Right atrium auricular region (tissue), 2 donors: Measurements from ENCODE around the gene GPHN. TPM values are rescaled to one million over a fixed set of nuclear protein-coding genes. Genes with fewer than 3 reads are reported as not detected.

ENCODE experiments used
- DNase-seq: peaks from one replicate; pipeline ENCODE4 v3.0.0-alpha.2; 2019; ENCODE audit warnings: low spot score
- H3K27ac ChIP-seq, 2 donors: fragments of 200-600 bp; sonication (generic); 1 replicate in 1 of 2; 2 replicates in 1 of 2; pipeline ENCODE4 v1.5.1; 2016 to 2019
- H3K27me3 ChIP-seq, 2 donors: fragments of 200-600 bp; sonication (generic); one replicate each; pipeline versions ENCODE4 v1.5.1 to v1.6.0; 2017 to 2019
- H3K36me3 ChIP-seq: fragments of 200-600 bp; sonication (generic); one replicate; pipeline ENCODE4 v1.5.1; 2016
- H3K4me1 ChIP-seq, 2 donors: fragments of 200-600 bp; sonication (generic); one replicate each; pipeline versions ENCODE4 v1.5.1 to v1.6.0; 2017 to 2019
- H3K4me3 ChIP-seq, 2 donors: fragments of 200-600 bp; sonication (generic); 1 replicate in 1 of 2; 2 replicates in 1 of 2; pipeline ENCODE4 v1.5.1; 2017 to 2019; ENCODE audit warnings: mild to moderate bottlenecking in 1 of 2, moderate library complexity in 1 of 2
- H3K9me3 ChIP-seq, 2 donors: fragments of 200-600 bp; sonication (generic); one replicate each; pipeline ENCODE4 v1.5.1; 2019
- CTCF ChIP-seq, 2 donors: fragments of 200-600 bp; sonication (generic); IDR thresholded peaks; one replicate each; pipeline ENCODE4 v1.5.1; 2019; ENCODE audit warnings: antibody characterized with exemption in 2 of 2
- total RNA-seq, 2 donors: library from RNA; depleted of rRNA; stranded (reverse); fragments of >200 nt; gene quantifications; one replicate each; pipeline ENCODE4 v1.1.0, GENCODE V29; 2016

GPHN gene
- total RNA-seq, 2 donors from 2014 or later: 14.9 TPM

- H3K27me3 ChIP-seq: no peaks in the 10 kb centered on the region
- DNase-seq: no peak
- no peaks in the 10 kb centered on the region for H3K4me1 ChIP-seq
- H3K27ac ChIP-seq: no peak overlapping the region
- TF ChIP-seq CTCF (IDR thresholded peaks at IDR 0.05): no peak
- H3K4me3 ChIP-seq: no peak overlapping the region
- no peaks in the 10 kb centered on the region for H3K36me3 ChIP-seq
- H3K9me3 ChIP-seq: no peaks in the 10 kb centered on the region
Measured at GRCh38 chr14:66972469-66972868, 464.5 kb downstream of the GPHN start.

GRCh38 chr14:66974397-66975025 lies 466.6 kb downstream of the GPHN start:
- DNase-seq: no peak
- no peak overlapping the region for H3K27ac ChIP-seq
- H3K4me3 ChIP-seq: no peak overlapping the region
- H3K36me3 ChIP-seq: no peaks in the 10 kb centered on the region
- H3K9me3 ChIP-seq: no peaks in the 10 kb centered on the region
- no peak for TF ChIP-seq CTCF (IDR thresholded peaks at IDR 0.05)
- H3K4me1 ChIP-seq: no peaks in the 10 kb centered on the region
- H3K27me3 ChIP-seq: no peaks in the 10 kb centered on the region

DNA sequence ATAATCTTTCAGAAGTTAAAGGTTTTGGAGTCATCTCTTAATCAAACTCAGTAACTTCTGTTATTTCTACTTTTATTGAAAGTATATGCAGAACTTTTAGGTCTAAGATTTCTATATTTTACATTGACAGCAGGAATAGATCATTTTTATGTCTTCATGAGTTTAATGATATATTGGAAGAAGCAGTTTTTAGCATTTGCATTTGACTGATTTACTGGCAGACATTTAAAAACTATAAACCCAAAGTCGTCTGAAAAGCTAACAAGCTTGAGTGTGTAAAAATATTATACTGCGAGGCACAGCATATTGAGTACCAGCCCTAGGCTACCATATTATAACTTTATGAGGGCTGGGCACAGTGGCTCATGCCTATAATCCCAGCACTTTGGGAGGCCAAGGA lies 467.3 kb downstream of the GPHN start:
- DNase-seq: no peak
- no peaks in the 10 kb centered on the region for H3K27me3 ChIP-seq
- no peaks in the 10 kb centered on the region for H3K36me3 ChIP-seq
- H3K27ac ChIP-seq: no peak overlapping the region
- no peak overlapping the region for H3K4me3 ChIP-seq
- H3K4me1 ChIP-seq: no peaks in the 10 kb centered on the region
- no peaks in the 10 kb centered on the region for H3K9me3 ChIP-seq
- TF ChIP-seq CTCF (IDR thresholded peaks at IDR 0.05): no peak

DNA sequence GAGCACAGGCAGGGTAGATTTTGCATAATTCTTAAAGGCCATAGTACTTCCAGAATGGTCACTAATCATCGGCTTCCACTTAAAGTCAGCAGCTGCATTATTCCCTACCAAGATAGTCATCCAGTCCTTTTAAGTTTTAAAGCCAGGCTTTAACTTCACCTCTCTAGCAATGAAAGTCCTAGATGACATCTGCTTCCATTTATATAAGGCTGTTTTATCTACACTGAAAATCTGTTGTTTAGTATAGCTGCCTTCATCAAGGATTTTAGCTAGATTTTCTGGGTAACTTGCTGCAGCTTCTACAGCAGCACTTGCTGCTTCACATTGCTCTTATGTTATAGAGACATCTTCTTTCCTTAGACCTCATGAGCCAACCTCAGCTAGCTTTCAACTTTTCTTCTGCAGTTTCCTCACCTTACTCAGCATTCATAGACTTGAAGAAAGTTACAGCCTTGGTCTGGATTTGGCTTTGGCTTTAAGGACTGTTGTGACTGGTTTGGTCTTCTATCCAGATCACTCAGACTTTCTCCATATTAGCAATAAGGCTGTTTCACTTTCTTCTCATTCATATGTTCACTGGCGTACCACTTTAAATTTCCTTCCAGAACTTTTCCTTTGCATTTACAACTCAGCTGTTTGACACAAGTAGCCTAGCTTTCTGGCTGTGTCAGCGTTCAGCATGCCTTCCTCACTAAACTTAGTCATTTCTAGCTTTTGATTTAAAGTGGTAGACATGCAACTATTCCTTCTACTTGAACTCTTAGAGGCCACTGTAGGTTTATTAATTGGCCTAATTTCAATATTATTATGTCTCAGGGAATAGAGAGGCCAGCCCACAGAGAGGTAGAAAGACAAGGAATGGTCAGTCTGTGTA lies 471.4 kb downstream of the GPHN start:
- Histone ChIP-seq H3K9me3 (no peaks in the 10 kb centered on the region), H3K36me3 (no peaks in the 10 kb centered on the region), H3K4me3 (no peak overlapping the region), H3K27me3 (no peaks in the 10 kb centered on the region), H3K27ac (no peak overlapping the region), H3K4me1 (no peaks in the 10 kb centered on the region)
- no peak for DNase-seq
- TF ChIP-seq CTCF (IDR thresholded peaks at IDR 0.05): no peak

DNA sequence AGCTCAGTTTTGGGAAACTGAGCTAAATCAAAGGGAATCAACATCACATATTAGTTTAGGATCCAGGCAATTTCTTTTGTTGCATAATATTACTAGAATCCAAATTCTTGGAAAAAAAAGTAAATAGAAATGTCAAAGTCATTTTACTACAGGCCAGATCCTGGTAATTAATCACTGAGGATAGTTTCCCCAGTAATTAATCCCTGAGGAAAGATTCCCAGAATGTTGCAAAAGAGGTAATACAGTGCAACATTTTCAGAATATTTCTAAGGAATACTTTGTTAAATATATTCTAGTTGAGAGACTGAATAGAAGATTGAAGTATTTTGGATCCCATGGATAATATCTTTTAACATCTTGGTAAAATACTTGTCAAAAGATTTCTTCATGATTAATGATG lies 474.3 kb downstream of the GPHN start:
- no peaks in the 10 kb centered on the region for H3K4me1 ChIP-seq
- H3K27ac ChIP-seq: no peak overlapping the region
- no peaks in the 10 kb centered on the region for H3K9me3 ChIP-seq
- no peaks in the 10 kb centered on the region for H3K27me3 ChIP-seq
- no peak overlapping the region for H3K4me3 ChIP-seq
- H3K36me3 ChIP-seq: no peaks in the 10 kb centered on the region
- no peak for DNase-seq
- no peak for TF ChIP-seq CTCF (IDR thresholded peaks at IDR 0.05)
